ENCODE data around the gene FOXC2. TPM values are rescaled to one million over a fixed set of nuclear protein-coding genes. Genes with fewer than 3 reads are reported as not detected.

Gene FOXC2
- total RNA-seq, 1 donor from 2014 or later: not detected

- H3K36me3 Mint-ChIP-seq (ENCODE audit: low read depth): peaks cover 19% of the 10 kb centered on the region
- ChIA-PET CTCF (interaction anchor here (1.2 kb wide), 1 partner anchor 8 kb away, joined by 4 read pairs; no protein-coding TSS in a partner anchor), POLR2A (no interaction called here)
- intact Hi-C loops (cut with micrococcal nuclease): no loop called here
- H3K27me3 Mint-ChIP-seq: peaks cover 7% of the 10 kb centered on the region
- peaks cover 22% of the 10 kb centered on the region for H3K4me1 Mint-ChIP-seq
- TF ChIP-seq CTCF (IDR thresholded peaks at IDR 0.05): no peak
- no peak overlapping the region for H3K27ac Mint-ChIP-seq
- no peaks in the 10 kb centered on the region for H3K9me3 Mint-ChIP-seq
- DNase-seq (no peak), ATAC-seq (ENCODE audit: low read depth) (no peak)
- no peak overlapping the region for H3K4me3 Mint-ChIP-seq
Measured at GRCh38 chr16:86556576-86556975, 10.1 kb upstream of the FOXC2 start.

- no peak for TF ChIP-seq CTCF (IDR thresholded peaks at IDR 0.05)
- Mint-ChIP-seq H3K4me1 (peaks cover 22% of the 10 kb centered on the region), H3K36me3 (ENCODE audit: low read depth) (peaks cover 9% of the 10 kb centered on the region), H3K4me3 (no peak overlapping the region), H3K27me3 (peaks cover 11% of the 10 kb centered on the region), H3K9me3 (no peaks in the 10 kb centered on the region), H3K27ac (no peak overlapping the region)
- ATAC-seq (ENCODE audit: low read depth) (no peak), DNase-seq (no peak)
- intact Hi-C loops (cut with micrococcal nuclease): no loop called here
- CTCF ChIA-PET: no interaction called here
- POLR2A ChIA-PET: no interaction called here
Measured at GRCh38 chr16:86557587-86557986, 9.0 kb upstream of the FOXC2 start.

GRCh38 chr16:86558355-86559193 is 8.1 kb upstream of the FOXC2 start:
- peaks cover 9% of the 10 kb centered on the region for H3K36me3 Mint-ChIP-seq (ENCODE audit: low read depth)
- CTCF ChIA-PET: interaction anchor here (0.6 kb wide), 1 partner anchor 24 kb away, joined by 3 read pairs; no protein-coding TSS in a partner anchor
- POLR2A ChIA-PET: no interaction called here
- H3K27ac Mint-ChIP-seq: no peak overlapping the region
- H3K27me3 Mint-ChIP-seq: peaks cover 14% of the 10 kb centered on the region
- TF ChIP-seq CTCF (IDR thresholded peaks at IDR 0.05): no peak
- H3K4me3 Mint-ChIP-seq: no peak overlapping the region
- intact Hi-C loops (cut with micrococcal nuclease): no loop called here
- no peaks in the 10 kb centered on the region for H3K9me3 Mint-ChIP-seq
- DNase-seq: no peak
- peaks cover 24% of the 10 kb centered on the region for H3K4me1 Mint-ChIP-seq
- no peak for ATAC-seq (ENCODE audit: low read depth)

- intact Hi-C loops (cut with micrococcal nuclease): loop anchor here (5.0 to 10.0 kb wide), 6 partner anchors 205 to 1142 kb away; partner anchors contain the start of gene MAP1LC3B
- Mint-ChIP-seq H3K27ac (no peak overlapping the region), H3K36me3 (ENCODE audit: low read depth) (peaks cover 4% of the 10 kb centered on the region), H3K4me1 (peaks cover 26% of the 10 kb centered on the region), H3K4me3 (no peak overlapping the region), H3K27me3 (peaks cover 24% of the 10 kb centered on the region), H3K9me3 (no peaks in the 10 kb centered on the region)
- TF ChIP-seq CTCF (IDR thresholded peaks at IDR 0.05): no peak
- DNase-seq (no peak), ATAC-seq (ENCODE audit: low read depth) (no peak)
- POLR2A ChIA-PET: no interaction called here
- CTCF ChIA-PET: no interaction called here
Measured at GRCh38 chr16:86559802-86560305, 6.8 kb upstream of the FOXC2 start.

- Mint-ChIP-seq H3K27me3 (peaks cover 31% of the 10 kb centered on the region), H3K9me3 (no peaks in the 10 kb centered on the region), H3K36me3 (ENCODE audit: low read depth) (no peaks in the 10 kb centered on the region), H3K4me1 (peaks cover 22% of the 10 kb centered on the region), H3K4me3 (no peak overlapping the region), H3K27ac (no peak overlapping the region)
- DNase-seq (no peak), ATAC-seq (ENCODE audit: low read depth) (no peak)
- intact Hi-C loops (cut with micrococcal nuclease): loop anchor here (2.0 to 10.0 kb wide), 8 partner anchors 202 to 1206 kb away; partner anchors contain the start of gene MAP1LC3B
- POLR2A ChIA-PET: interaction anchor here (0.7 kb wide), 1 partner anchor 710 kb away, joined by 8 read pairs; no protein-coding TSS in a partner anchor
- CTCF ChIA-PET: no interaction called here
- no peak for TF ChIP-seq CTCF (IDR thresholded peaks at IDR 0.05)
Measured at GRCh38 chr16:86562356-86562755, 4.3 kb upstream of the FOXC2 start.

All from activated B cell treated with CpG ODN at 0.5 μM for 24 hours (primary cell).